Measurements from ENCODE around the gene TBPL1. TPM values are rescaled to one million over a fixed set of nuclear protein-coding genes. Genes with fewer than 3 reads are reported as not detected.

The TBPL1 gene
- total RNA-seq: 10 to 100 TPM in 1 of 2 donors, under 1 TPM in 1; 0.99 to 10.9 TPM

DNA sequence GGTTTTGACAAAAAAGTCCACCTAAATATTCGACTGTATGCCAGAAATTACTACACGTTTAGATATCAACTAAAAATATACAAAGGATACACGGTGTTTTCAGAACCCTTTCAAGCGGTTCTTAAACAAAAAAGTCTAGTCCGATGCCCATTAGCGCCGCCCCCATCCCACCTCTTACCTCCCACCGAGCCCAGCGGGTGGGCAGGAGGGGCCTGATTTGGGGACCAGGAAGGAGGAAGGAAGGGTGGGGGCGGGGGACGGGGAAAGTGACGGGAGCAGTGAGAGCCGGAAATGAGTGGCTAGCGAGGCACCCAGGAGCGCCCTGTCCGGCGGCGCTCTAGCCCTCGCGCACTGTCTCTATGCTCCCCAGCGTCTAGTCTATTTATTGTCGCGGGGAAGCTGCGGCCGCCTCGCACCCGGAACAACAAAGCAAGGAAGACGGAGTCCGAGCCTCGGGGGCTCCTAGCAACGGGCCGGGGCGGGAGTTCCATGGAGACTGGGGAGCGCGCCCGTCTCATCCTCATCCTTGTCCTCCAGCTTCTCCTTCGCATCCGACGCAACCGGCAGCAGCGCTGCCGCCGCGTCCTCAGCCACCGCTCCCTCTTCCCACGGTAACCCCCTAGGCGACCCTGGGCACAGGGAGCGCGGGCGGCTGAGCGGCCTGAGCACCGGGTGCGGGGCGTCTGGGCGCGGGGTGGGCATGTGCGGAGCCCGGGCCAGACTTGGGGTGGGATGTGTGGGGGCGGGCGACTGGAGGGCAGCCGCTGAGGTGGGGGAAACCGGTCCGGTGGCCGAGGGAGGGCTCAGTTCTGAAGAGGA, at the start of gene TBPL1:
TSS of gene TBPL1 (plus strand) at position 410 of the 819 bp plus-strand sequence. CDS start 26,902 bp downstream, outside the sequence.
- intact Hi-C loops (cut with DNase I): no loop called here
- ATAC-seq (peak; percentile 96), DNase-seq (peak; percentile 90 to 94 (median 92))
- WGBS, 2 donors: 0% methylated on average over 29 to 62 of the region's 64 CpGs
- Histone ChIP-seq H3K4me1 (peaks cover 45% of the 10 kb centered on the region), H3K27ac (peak within 1 kb of the TSS; percentile 74 to 89 (median 86)), H3K27me3 (no peaks in the 10 kb centered on the region), H3K36me3 (replicated peaks in 1 of 2; ENCODE audit: insufficient read depth in 1 of 2, low read depth in 2 of 2) (no peaks in the 10 kb centered on the region), H3K9me3 (no peaks in the 10 kb centered on the region), H3K4me3 (peak within 1 kb of the TSS; percentile 28 to 97)
- TF ChIP-seq POLR2A (IDR thresholded peaks at IDR 0.05): peak; percentile 49 to 79 (median 78)
- peak in 1 of 7 experiments; percentile 10 for TF ChIP-seq CTCF (IDR thresholded peaks at IDR 0.05)

GRCh38 chr6:133903855-133904254, 49.2 kb upstream of the TBPL1 start:
- H3K36me3 ChIP-seq (replicated peaks in 1 of 2; ENCODE audit: insufficient read depth in 1 of 2, low read depth in 2 of 2): no peaks in the 10 kb centered on the region
- TF ChIP-seq CTCF (IDR thresholded peaks at IDR 0.05): no peak
- no peak for TF ChIP-seq POLR2A (IDR thresholded peaks at IDR 0.05)
- WGBS, 2 donors: 70 to 86% methylated on average over 2 of the region's 2 CpGs
- no peaks in the 10 kb centered on the region for H3K4me1 ChIP-seq
- no peak overlapping the region for H3K4me3 ChIP-seq
- intact Hi-C loops (cut with DNase I): no loop called here
- H3K27ac ChIP-seq: no peak overlapping the region
- DNase-seq (no peak), ATAC-seq (no peak)
- no peaks in the 10 kb centered on the region for H3K9me3 ChIP-seq
- H3K27me3 ChIP-seq: no peaks in the 10 kb centered on the region

DNA sequence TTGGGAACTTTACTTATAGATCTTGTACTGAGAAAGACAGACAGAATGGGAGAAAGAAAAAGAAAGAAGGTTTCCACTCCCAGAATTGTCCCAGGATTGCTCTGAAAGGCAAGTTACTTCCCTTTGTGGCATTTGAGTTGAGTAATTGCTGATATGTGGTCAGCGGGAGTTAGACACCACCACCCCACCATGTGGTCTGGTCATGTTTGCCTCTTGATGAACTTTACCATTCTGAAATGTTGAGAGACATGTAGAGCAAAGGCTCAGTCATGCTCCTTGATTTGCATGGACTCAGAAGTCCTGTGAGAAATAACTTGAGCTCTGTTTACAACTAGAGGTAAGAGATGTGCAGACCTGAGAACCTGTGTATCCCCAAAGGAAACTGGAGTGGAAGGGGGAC, 47.0 kb upstream of the TBPL1 start:
- intact Hi-C loops (cut with DNase I): no loop called here
- Histone ChIP-seq H3K9me3 (no peaks in the 10 kb centered on the region), H3K4me1 (no peaks in the 10 kb centered on the region), H3K36me3 (replicated peaks in 1 of 2; ENCODE audit: insufficient read depth in 1 of 2, low read depth in 2 of 2) (no peaks in the 10 kb centered on the region), H3K27me3 (no peaks in the 10 kb centered on the region), H3K27ac (no peak overlapping the region), H3K4me3 (no peak overlapping the region)
- WGBS, 2 donors: 48 to 61% methylated on average over 1 of the region's 1 CpG
- ATAC-seq (no peak), DNase-seq (no peak)
- TF ChIP-seq POLR2A (IDR thresholded peaks at IDR 0.05): no peak
- no peak for TF ChIP-seq CTCF (IDR thresholded peaks at IDR 0.05)

DNA sequence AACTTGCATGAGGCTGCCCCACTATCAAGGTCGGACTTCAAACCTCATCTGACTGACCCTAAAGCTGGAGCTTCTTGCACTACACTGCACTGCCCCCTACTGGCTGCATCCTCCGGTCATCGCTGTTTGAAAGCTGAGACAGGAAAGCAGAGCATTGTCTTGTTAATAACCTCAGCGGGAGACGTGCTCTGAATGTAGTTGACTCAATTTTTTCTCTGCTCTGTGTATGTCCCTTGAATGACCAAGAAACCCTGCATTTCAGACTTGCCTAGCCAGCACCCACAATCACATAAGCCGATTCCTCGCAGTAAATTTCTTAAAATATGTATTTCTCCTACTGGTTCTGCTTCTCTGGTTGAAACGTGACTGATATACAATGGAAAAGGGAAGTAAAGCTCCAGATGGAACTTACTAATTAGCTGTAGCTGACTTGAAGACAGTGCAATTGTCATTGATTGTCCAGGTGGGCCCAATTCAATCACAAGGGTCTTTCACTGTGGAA, 36.3 kb upstream of the TBPL1 start:
- ATAC-seq (peak; percentile 58), DNase-seq (peak; percentile 81 to 89 (median 84))
- Histone ChIP-seq H3K36me3 (replicated peaks in 1 of 2; ENCODE audit: insufficient read depth in 1 of 2, low read depth in 2 of 2) (no peaks in the 10 kb centered on the region), H3K4me1 (no peaks in the 10 kb centered on the region), H3K4me3 (no peak overlapping the region), H3K9me3 (no peaks in the 10 kb centered on the region), H3K27ac (no peak overlapping the region), H3K27me3 (no peaks in the 10 kb centered on the region)
- WGBS, 2 donors: 12 to 16% methylated on average over 8 of the region's 8 CpGs
- no peak for TF ChIP-seq POLR2A (IDR thresholded peaks at IDR 0.05)
- peak; percentile 64 to 82 (median 72) for TF ChIP-seq CTCF (IDR thresholded peaks at IDR 0.05)
- intact Hi-C loops (cut with DNase I): loop anchor here (10.0 kb wide), 1 partner anchor 352 kb away; no protein-coding TSS in a partner anchor
